NCI-H2081 treated with DMSO at 0.1 percent for 48 hours (cell line): ENCODE data around the gene CAMKK2.
"Not testable (repeated sequence)": the region's sequence is repeated elsewhere in the genome, so short reads cannot be mapped to it uniquely, and the experiment has no call there.

Experiments used
- DNase-seq: peaks from one replicate; lab custom pipeline; 2025; lab: John Stamatoyannopoulos, UW

CAMKK2 gene

DNA sequence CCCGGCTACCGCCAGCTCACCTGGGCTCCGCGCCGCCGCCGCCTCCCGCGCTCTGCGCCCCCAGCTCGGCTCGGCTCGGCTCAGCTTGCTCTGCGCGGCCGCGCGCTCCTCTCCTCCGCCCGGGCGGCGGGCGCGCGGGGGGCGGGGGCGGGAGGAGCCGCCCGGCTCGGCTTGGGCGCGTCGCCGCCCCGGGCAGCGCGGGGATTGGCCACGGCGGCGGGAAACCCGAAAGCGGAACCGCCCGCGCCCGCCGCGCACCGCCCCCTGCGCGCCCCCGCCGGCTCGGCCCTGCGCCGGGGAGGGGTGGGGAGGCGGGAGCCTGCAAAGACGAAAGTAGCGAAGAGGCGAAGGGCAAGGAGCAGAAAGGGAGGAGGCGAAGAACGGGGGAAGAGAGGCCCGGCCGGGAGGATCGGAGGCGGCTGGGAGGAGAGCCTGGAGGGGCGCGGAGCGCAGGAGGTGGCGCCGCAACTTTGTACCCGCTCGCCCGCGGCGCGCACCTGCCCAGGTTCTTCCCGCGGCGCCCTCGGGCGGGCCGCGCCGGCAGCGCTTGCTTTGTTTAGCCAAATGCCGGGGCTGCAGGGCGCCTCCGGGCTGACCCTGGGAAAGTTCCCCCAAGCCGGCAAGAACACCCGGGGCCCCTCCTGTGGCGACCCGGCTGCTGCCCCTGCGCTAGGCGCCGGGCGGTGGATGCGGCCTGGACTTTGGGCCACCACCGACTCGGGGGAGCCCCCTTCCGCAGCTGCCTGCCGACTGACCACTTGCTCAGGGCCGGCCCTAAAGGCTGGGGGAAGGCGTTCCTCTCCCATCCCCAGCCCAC, at the start of gene CAMKK2:
Gene CAMKK2 (minus strand): TSS at position 92 of the 817 bp plus-strand sequence. CDS start 22,183 bp downstream, outside the sequence.
- no peak for DNase-seq

DNA sequence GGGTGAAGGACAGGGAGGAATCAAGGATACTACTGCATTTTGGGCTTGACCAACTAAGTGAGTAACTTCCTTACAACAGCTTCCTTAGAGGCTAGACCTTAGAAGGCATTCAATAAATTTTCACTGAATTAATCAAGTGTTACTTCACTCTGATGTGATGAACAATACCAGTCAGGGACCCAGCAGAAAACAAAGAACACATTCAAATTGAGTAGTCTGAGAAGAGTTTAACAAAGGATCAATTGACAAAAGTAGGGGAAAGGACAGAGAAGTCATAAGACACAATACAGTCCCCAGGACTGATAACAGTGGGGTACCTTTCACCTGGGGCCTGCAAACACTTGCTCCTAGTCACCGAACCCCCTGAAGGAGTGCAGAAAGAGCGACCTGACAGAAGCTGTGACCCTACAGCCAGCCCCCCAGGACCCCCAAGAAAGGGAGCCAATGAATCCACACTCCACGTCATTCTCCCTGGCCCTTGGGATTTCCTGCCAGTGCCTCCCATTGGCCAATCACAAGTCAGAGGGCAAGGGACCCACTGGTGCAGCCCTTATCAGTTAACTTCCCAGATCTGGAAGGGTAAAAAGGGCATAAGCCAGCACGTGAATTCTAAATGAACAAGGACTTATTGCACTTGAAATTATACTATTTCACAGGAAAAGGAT, 48.8 kb upstream of the CAMKK2 start:
- DNase-seq, result no peak

- DNase-seq, result no peak
These were observed 48.0 kb upstream of the CAMKK2 start for GRCh38 chr12:121344506-121344905.

- no peak for DNase-seq
These were observed 40.9 kb upstream of the CAMKK2 start for GRCh38 chr12:121337416-121337815.

GRCh38 chr12:121334513-121335343, 38.2 kb upstream of the CAMKK2 start:
- DNase-seq, result peak; percentile 22

DNA sequence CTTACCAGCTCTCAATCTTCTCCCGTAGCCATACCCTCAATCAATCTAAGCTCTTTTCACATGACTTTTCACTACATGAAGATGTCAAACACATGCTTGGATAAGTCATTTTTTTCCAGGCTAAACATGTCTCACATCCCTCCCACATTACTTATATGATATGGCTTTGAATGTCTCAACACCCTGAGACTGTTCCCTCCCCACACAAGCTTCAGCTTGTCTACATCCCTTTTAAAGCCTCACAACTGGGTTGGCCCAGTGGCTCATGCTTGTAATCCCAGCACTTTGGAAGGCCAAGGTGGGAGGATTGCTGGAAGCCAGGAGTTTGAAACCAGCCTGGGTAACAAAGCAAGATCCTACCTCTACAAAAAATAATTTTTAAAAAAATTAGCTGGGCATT, 37.2 kb upstream of the CAMKK2 start:
- DNase-seq, result no peak

- no peak for DNase-seq
These were observed 34.7 kb upstream of the CAMKK2 start for GRCh38 chr12:121331248-121331647.

- DNase-seq, result no peak
These were observed 34.2 kb upstream of the CAMKK2 start for GRCh38 chr12:121330692-121331091.

- no peak for DNase-seq
These were observed 33.7 kb upstream of the CAMKK2 start for GRCh38 chr12:121330195-121330594.

DNA sequence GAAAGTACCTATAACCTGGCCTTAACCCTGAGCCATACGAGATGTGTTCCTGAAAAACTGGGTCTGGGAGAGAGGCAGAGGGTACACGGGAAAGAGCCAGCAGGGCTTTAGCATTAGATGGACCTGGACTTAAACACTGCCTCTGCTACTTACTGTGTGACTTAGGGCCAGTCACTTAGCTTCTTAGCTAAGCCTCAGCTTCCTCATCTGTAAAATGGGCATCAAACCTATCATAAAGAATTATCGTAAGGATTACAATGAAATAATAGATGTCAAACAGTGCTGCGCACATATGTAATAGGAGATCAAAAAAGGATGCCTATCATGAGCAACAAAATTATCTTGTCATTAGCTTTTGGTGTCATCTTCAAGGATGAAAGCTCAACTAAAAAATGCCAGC, 32.1 kb upstream of the CAMKK2 start:
- DNase-seq, result no peak

DNA sequence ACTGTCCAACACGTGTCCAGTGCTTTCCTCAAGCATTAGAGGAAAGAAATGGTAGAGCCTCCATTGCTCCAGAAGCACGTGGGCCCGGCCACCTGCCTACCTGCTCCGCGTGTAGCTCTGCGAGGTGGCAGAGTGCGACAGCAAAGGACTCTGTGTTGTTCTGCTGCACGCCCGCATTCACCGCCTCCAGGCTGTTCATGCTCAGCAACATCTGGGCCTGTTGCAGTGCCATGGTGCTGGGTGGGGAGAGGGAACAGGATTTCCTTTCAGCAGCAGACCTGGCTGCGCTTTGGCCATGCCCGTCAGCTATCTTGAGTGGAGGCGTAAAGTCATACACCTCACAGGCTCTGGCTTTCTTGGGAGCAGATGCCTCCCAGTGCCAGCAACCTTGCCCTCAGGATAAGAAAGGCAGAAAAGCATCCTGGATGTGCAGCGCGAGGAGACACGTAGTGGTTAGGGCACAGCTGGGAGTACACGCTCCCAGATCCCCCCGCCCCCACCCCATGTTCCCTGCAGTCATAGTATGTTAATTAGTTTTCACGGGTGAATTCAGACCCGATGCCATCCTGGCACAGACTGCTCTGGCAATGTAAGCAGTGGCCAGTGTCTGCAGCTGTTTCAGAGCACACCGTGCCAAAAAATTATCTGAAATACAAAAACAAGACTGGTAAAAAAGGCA, 30.6 kb upstream of the CAMKK2 start:
- no peak for DNase-seq

DNA sequence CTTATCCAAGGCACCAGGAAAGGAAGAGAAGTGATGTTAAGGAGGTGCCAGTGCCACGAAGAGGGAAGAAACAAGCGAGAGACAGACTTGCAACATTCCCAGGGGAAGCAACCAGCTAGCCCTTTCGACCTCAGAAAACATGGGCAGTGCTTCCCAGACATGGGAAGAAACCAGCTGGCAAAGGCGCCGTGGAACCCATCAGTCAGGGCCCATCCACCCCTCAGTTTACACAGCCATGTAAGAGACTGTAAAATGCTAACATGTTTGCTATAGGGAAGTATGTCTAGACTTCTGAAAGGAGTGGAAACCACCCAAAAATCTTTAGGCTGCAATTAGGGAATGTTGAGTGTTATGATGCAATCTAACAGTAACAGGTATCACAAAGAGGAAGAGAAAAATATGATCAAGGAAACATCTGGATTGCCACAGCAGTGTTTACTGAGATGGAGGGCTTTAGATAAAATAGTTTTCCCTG, 29.4 kb upstream of the CAMKK2 start:
- no peak for DNase-seq

- no peak for DNase-seq
These were observed 27.4 kb upstream of the CAMKK2 start for GRCh38 chr12:121323908-121324307.

- DNase-seq, result no peak
These were observed 21.6 kb upstream of the CAMKK2 start for GRCh38 chr12:121318121-121318520.

DNA sequence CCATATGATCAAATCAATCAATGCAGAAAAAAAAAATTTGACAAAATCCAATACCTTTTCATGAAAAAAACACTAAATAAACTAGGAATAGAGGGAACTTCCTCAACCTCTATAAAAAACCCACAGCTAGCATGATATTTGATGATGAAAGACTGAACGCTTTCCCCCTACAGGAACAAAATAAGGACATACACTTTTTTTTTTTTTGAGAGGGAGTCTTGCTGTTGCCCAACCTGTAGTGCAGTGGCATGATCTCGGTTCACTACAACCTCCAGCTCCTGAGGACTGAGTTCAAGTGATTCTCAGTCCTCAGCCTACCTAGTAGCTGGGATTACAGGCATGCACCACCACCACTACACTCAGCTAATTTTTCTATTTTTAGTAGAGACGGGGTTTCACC, 17.9 kb upstream of the CAMKK2 start:
- no peak for DNase-seq

DNA sequence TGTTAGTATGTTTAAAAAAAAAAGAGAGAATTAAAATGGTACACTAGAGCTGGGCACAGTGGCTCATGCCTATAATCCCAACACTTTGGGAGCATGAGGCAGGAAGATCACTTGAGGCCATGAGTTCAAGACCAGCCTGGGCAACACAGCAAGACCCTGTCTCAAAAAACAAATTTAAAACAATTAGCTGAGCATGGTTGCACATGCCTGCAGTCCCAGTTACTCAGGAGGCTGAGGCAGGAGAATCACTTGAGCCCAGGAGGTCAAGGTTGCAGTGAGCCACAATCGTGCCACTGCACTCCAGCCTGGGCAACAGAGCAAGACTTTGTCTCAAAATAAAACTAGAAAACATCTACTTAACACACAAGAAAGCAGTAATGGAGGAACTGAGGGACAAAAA, 13.7 kb upstream of the CAMKK2 start:
- not testable (repeated sequence) for DNase-seq

- DNase-seq, result not testable (repeated sequence)
These were observed 10.9 kb upstream of the CAMKK2 start for GRCh38 chr12:121307397-121307796.

GRCh38 chr12:121304306-121304705, 7.8 kb upstream of the CAMKK2 start:
- DNase-seq, result no peak

- DNase-seq, result no peak
These were observed 5.4 kb upstream of the CAMKK2 start for GRCh38 chr12:121301876-121302275.

GRCh38 chr12:121300083-121300819, 3.7 kb upstream of the CAMKK2 start:
- DNase-seq, result peak; percentile 73

DNA sequence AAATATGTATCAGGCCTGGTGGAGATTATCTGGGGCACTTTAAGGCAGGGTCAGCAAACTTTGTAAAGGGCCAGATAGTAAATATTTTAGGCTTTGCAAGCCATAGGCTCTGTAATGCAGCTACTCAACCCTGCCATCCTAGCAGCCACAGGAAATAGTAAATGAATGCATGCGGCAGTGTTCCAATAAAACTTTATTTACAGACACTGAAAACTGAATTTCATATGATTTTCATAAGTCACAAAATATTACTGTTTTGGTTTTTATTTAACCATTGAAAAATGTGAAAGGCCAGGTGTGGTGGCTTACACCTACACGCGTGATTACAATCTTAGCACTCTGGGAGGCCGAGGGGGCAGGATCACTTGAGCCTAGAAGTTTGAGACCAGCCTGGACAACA, 3.2 kb upstream of the CAMKK2 start:
- DNase-seq, result no peak
